ENCODE measurements around the gene CHST6.
A peak's percentile ranks its signal among the peaks of the same experiment; 100 is the strongest.
"Not testable (repeated sequence)": the region's sequence is repeated elsewhere in the genome, so short reads cannot be mapped to it uniquely, and the experiment has no call there.

CHST6 gene

DNA sequence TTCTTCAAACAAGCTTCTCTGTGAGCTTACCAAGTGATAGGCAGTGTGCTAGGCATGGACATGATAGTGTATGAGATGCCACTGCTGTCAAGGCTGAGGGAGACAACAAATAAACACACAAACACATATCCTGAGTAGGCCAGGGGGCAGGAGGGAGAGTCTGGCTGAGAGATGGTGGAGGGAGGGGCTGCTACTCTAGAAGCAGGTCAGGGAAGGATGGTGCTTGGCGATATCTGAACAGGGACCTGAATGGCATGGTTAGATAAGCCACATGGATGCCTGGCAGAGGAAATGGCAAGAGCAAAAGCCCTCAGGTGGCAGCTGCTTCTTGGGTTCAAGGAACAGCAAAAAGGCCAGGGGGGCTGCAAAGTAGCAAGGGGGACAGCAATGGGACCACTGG, 8.6 kb upstream of the CHST6 start:
- DNase-seq (ENCODE audit: low read depth, low spot score) = no peak

DNA sequence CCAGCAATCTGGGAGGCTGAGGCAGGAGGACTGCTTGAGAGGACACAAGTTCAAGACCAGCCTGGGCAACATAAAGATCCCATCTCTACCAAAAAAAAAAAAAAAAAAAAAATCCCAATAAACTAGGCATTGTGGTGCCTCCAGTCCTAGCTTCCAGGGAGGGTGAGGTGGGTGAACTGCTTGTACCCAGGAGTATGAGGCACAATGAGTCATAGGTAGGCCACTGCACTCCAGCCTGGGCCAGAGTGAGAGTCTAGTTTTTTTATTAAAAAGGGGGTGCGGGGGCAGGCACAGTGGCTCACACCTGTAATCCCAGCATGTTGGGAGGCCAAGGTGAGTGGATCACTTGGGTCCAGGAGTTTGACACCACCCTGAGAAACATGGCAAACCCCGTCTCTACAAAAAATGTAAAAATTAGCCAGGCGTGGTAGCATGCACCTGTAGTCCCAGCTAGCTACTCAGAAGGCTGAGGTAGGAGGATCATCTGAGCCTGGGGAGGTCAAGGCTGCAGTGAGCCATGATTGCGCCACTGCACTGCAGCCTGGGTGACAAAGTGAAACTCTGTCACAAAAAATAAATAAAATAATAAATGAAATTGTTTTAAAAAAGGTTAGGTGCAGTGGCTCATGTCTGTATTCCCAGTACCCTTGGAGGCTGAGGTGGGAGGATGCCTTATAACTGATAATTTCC, 7.8 kb upstream of the CHST6 start:
- no peak for DNase-seq (ENCODE audit: low read depth, low spot score)

DNA sequence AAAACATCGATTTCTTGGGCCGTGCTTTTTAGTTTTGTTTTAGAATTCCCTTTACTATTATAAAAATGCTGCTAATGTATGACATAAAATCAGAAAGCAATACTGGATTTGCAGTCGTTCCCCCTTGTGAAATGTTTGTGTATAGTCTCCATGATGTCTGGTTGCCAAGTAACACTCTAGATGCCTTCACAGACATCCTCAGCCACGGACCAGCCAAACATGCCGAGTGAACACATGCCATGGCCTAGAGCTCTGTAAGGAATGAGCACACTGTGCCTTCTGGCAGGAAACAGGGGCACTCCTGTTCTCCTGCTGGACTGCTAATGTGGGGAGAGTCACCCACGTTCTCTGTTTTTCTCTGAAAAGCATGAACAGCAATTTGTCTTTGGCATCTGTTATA, 6.6 kb upstream of the CHST6 start:
- not testable (repeated sequence) for DNase-seq (ENCODE audit: low read depth, low spot score)

DNA sequence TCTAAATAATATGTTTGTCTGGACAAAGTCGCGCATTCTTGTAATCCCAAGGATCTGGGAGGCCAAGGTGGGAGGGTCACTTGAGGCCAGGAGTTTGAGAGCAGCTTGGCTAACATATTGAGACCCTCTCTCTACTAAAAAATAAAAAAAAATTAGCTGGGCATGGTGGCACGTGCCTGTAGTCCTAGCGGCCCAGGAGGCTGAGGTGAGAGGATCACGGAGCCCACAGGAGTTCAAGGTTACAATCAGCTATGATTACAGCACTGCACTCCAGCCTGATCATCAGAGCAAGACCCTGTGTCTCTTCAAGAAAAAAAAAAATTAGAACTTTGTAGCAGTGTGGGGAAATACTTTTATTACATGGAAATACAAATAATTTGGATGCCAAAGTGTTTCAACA, 6.1 kb upstream of the CHST6 start:
- no peak for DNase-seq (ENCODE audit: low read depth, low spot score)

DNA sequence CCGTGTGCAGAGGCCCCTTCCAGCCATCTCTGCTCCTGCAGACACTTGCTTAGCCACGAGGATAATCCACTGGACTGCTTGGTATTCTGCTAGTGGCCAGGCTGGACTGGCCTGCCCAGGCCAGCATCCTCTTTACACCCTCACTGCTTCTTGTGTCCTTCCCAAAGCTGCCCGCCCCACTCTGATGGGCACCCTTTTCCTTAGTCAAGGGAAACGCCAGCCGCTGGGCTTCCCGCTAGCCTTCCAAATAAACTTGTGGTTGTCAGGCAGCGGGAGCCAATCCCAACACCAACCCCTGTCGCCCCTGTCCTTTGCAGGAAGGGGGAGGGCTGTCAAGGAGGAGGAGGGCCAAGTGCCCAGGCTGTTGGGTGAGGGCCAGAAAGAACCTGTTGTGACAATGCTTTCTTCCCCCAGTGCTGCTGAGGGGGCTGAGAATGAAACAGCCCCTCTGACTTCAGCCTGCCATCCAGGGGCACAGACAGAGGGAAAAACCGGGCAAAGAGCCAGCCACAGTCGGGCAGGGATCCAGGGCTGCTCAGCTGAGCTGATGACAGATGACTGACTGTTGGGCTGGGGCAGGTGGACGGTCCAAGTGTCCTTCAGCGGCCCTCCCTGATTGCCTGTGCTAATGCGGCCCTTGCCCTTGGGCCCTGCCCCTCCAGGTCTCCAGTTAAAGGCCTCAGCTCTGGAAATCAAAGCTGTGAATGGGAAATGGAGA, 3.5 kb upstream of the CHST6 start:
- not testable (repeated sequence) for DNase-seq (ENCODE audit: low read depth, low spot score)

DNA sequence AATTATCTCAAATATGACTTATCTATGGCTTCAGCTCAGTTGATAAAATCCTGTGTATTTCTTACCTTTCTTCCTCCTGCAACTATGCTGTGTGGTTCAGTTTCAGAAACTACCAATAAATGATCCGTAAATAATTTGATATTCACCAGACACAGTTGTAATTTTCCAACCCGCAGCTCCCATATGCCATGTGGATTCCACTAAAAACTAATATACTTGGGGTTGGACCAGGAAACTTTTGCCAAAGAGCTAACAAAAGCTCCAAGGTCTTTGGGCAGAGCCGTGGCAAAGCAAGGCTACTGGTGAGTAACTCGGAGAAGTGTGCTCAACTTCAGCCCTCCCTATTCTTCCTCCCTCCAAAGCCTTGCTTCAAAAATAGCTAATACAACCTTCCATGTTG, 2.3 kb upstream of the CHST6 start:
- DNase-seq (ENCODE audit: low read depth, low spot score) = no peak

DNA sequence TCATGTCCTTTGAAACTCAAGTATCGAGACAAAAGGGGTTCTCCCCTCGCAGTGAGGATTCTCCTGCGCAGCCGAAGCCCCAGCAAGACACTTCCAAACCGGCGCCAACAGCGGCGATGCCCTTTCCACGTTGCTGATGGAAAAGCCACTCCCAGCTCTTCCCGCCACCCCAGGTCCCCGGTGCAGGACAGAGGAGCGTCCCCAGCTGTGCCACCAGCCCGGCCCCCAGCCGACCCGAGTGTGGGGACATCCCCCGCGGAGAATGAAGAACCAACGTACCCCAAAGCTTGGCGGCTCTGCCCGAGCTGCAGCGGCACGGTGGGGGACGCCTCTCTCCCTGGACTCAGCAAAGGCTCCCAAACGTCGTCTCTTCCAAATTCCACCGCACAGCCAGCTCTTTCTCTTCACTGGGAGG, 573 bp downstream of the CHST6 start:
- peak; percentile 55 for DNase-seq (ENCODE audit: low read depth, low spot score)

DNA sequence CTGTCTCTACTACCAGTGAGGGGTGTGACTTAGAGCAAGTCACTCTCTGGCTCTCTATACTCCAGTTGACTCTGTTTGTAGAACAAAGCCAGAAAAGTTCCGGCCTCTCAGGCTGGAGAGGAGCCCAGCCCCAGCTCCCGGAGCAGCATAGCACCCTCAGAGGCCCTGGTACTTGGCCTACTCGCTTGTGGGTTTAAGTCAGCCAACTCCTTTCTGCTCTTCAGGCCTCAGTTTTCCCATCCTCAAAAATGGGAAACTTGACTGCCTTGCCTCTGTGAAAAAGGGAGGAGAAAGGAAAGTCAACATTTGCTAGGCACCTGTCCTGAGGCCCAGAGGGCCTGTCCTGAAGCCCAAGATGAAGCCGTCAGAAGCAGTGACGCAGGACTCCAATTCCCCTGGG, 1.1 kb downstream of the CHST6 start:
- peak; percentile 49 for DNase-seq (ENCODE audit: low read depth, low spot score)

DNA sequence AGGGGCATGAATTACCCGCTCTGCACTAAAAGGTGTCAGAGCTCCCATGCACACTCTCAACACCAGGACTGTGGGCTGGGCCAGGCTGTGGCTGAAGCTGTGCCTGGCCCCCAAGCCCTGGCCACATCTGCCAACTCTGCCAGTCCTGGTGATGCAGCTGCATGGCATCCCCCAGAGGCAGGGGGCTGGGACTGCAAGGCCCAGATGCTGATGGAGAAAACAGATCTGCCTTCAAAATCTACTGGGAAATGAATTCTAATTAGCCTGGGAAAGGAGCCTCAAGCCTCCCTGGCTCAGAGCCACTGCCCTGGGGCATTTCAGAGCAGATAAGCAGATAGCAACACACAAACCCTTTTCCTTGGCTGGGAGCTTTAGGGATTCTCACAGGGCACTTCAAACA, 3.4 kb downstream of the CHST6 start:
- peak; percentile 93 for DNase-seq (ENCODE audit: low read depth, low spot score)

DNA sequence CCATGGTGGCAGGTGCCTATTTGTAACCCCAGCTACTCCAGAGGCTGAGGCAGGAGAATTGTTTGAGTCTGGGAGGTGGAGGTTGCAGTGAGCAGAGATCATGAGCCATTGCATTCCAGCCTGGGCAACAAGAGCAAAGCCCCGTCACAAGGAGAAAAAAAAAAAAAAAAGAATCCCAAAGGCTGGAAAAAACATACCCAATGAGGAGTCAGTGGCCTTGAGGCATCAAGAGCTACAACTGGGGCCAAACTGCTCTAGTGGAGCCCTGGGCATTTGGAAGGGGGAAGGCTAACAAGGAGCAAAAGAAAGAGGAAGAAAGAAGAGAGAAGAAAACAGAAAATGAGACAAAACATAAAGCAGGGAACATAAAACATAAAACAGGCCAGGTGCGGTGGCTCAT, 6.9 kb downstream of the CHST6 start:
- no peak for DNase-seq (ENCODE audit: low read depth, low spot score)

DNA sequence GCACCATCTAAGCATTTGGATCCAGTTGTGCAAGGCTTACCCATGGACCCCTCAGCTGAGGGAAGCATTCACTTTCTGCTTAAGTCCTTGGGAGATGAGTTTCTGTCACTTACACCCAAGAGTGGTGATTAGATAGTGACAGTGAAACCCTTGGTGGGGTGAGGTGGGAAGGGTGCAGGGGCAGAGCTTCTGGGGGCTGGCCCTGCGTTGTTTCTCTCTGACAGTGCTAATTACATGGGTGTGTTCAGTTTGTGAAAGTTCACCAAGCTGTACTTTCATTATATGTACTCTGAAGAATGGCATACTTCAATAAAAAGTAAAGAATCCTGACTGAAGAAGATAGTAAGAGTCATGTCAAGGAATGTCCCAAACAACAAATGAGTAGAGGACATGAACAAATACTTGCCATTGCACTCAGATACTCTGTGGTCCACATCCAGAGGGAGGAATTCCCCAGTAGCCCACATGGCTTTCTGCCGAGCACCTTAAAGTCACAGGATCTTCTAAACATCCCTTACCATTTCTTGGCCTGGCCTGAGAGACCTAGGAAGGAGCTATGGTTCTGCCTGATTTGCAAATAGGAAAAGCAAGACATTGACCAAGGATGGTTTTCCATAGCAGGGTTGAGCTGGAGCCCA, 8.4 kb downstream of the CHST6 start:
- no peak for DNase-seq (ENCODE audit: low read depth, low spot score)

DNA sequence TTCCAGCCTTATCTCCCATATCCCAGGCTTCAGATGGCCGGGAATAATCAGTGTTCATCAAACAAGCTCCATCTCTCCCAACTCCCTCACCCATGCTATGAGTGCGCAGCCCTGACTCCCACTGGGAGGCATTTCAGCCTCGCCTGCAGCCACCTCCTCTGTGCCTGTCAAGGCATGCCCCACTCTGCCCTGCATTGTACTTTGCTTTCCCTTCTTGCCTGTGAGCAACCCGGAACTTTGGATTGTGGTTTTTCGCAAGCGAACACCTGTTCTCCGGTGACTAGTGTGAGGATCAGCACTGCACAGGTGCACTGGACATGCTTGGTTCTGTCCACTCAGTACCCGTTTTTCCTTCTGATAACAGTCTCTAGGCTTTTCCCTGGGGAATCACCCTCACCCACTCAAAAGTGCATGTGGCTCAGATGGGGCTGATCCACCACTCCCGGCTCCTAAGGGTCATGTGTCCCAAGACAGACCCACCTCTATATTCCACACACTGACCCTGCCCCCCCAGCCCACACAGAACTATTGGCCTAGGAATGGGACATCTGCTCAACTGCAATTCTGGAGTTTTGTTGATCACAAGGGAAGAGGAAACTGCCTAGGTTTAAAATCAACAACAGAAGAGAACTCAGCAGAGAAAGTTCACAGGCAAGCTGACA, 9.1 kb downstream of the CHST6 start:
- no peak for DNase-seq (ENCODE audit: low read depth, low spot score)

DNA sequence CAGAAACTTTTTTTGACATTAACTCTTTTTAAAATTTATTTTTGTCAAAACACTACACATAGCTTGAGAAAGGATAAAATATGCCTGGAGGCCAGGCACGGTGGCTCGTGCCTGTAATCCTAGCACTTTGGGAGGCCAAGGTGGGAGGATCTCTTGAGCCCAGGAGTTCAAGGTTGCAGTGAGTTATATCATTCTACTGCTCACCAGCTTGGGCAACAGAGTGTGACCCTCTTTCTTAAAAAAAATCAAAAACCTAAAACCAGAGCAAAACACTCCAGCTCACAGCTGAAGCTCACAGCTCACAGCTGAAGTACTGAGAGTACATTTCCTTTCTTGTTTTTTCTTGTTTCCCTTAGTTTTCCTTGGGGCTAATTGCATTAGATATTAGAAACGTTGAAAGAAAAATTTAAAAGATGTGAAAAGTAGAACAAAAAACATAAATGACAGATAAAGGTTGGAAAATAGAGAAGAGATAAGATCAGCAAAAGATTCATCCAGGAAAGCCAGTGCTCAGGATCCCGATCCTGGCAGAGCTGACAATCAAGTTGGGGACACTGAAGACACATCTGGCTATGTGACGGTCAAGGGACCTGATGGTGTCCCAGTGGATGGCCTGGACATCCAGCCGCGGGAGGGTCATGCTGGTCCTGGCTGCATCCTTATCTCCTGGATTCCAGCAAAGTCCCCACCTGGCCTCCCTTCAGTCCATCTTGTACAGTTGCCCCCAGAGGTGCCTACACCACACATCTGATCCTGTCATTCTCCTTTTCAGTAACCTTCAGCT, 9.8 kb downstream of the CHST6 start:
- no peak for DNase-seq (ENCODE audit: low read depth, low spot score)

DNA sequence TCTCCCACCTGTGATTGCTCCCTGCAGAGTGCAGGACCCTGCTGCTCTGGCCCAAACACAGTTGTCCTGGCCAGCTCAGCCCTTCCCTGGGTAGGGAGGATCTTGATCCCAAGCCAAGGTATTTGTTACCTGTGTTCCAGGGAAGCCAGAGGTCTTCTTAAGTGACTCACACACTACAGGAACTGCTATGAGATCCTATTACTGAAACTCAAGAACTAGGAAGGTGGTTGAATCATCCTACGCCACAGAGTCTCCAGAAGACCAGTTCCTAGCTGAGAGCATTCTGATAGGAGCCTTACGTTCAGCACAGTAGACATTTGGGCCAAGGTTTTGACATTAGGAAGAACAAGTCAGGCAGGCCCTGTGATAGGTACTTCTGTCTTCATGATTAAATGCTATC, 12.0 kb downstream of the CHST6 start:
- no peak for DNase-seq (ENCODE audit: low read depth, low spot score)

DNA sequence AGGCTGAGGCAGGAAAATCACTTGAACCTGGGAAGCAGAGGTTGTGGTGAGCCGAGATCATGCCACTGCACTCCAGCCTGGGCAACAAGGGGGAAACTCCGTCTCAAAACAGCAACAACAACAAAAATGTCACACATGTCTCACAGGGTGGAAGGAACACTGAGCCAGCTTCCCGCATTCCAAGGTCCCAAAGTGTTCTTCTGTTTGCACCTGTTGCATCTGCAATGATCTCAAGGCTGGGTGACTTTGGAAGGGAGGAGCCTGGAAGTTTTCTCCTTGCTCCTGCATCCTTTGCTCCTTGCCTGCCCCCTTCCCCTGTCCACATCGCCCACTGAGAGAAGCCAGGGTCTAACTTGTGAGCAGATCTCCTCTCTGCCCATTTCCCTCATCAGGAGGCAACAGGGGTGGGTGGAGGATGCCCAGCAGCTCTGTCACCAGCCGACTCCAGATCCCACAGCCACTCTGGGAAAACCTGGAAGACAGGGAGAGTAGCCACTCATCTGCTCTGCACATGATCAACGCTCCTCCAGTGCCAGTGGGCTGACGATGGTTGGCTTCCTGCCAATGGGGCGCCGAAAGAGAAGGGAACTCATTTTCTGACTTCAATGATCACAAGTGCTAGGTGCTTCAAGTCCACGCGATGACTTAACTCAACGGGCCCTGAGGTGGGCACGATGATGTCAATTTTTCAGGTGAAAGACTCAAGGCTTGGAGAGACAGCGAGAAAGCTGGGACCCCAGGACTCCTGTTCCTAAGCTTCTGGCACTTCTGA, 12.6 kb downstream of the CHST6 start:
- DNase-seq (ENCODE audit: low read depth, low spot score) = no peak

DNA sequence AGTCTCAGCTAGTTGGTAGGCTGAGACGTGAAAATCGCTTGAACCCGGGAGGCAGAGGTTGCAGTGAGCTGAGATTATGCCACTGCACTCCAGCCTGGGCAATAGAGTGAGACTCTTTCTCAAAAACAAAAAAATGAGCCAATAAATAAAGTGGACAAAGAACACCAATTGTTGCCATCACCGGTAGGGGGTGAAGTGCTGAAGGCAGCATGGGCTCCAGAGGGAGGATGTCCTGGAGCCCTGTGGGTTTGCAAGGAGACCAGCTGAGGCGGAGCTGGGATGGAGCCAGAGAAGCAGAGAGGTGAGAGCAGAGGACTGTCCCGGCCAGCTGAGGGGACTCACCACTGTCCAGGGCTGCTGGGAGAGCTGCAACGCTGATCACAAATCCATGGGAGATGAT, 13.8 kb downstream of the CHST6 start:
- no peak for DNase-seq (ENCODE audit: low read depth, low spot score)

DNA sequence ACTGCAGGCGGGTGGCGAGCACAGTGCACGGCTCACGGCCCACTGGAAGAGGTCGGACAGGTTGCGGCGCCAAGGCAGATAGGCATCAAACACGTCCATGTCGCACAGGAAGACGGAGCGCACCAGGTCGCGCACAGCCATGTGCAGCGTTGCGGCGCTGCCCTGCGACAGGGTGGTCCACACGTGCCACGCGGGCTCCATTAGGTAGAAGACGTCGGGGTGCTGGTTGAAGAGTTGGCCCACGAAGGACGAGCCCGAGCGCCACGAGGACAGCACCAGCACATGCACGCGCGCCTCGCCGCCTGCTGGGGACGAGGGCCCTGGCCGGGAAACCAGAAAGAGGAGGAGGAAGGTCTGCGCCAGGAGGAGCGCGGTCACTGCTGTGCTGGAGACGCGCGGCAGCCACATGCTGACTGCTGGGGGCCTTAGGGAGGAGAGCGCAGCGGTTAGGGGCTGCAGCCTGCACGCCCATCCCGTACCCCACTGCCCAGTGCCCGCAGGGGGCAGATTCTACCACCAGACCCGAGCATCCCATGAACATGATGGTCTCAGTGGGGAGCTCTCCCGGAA, 15.7 kb downstream of the CHST6 start:
- no peak for DNase-seq (ENCODE audit: low read depth, low spot score)

DNA sequence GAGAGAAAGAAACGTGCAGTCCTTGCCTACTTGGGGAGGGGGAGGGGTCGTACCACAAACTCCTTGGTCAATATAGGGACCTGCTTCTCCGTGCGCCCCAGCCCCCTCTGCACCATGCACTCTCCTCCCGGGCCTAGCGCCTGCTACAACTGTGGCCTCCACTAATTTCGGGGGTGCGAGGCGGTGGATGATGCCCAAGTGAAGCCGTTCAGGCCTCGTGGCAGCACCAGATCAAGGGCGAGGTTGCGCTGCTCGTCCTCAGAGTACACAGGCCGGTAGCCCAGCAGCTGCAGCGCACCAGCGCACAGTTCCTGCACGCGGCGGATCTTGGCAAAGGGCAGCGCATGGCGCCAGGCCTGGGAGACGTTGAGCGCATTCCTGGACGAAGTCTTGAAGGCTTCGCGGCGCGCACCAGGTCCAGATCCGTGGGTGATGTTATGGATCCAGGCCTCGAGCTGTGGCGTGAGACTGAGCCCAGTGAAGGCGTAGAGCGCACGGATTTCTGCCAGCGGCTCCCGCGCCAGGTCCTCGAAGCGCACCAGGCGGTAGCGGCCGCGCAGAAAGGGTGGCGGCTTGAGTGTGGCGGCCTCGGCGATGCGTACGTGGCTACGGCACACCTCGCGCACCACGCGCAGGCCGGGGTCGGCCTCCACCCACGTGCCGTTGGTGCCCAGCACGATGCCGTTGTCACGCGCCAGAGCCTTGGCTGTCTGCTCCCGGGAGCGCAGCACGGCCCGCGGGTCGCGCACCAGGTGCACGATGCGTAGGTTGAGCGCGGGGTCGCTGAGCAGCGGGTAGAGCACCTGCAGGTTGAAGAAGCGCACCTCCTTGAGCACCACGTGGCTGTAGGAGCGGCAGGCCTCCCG, 16.5 kb downstream of the CHST6 start:
- no peak for DNase-seq (ENCODE audit: low read depth, low spot score)

DNA sequence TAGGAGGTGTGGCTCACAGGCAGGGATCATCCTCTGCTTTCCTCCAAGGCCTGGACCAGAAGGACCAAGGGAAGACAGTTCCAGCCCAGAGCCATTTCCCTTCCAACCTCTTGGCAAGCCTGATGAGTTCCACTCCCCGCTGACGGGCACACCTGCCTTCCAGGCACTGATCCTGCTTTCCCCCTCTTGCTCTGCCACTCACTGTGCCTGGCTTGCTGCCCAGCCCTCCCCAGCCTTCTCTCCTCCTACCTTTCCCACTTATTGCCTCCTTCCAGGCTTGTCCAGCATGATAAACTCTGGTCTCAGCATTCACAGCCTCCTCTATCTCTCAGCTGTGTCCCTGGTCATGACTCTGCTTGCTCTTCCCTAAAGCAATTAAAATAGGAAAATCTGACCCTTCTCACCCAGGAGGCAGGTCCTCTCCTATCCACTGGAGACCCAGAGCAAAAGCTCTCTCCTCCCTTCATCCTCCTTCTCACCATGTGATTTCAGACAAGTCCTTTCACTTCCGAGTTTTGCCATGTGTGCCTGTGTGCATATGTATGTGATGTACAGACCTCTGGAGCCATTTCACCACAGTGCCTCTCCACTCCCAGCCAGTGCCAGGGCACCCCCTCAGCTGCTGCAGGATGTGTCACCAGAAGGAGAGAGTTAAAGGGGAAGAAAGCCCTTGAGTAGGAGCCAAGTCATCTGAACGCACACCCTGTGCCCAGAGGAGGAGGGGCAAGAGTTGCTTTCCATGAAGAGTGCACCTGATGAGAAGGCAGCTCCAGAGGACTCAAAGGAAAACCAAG, 17.4 kb downstream of the CHST6 start:
- DNase-seq (ENCODE audit: low read depth, low spot score) = no peak

Data from ELF-1 (cell line).